ENCODE measurements around the gene FAM53B. TPM values are rescaled to one million over a fixed set of nuclear protein-coding genes. Genes with fewer than 3 reads are reported as not detected.

The FAM53B gene
- polyA plus RNA-seq, 1 donor from 2014 or later: 48.9 TPM

DNA sequence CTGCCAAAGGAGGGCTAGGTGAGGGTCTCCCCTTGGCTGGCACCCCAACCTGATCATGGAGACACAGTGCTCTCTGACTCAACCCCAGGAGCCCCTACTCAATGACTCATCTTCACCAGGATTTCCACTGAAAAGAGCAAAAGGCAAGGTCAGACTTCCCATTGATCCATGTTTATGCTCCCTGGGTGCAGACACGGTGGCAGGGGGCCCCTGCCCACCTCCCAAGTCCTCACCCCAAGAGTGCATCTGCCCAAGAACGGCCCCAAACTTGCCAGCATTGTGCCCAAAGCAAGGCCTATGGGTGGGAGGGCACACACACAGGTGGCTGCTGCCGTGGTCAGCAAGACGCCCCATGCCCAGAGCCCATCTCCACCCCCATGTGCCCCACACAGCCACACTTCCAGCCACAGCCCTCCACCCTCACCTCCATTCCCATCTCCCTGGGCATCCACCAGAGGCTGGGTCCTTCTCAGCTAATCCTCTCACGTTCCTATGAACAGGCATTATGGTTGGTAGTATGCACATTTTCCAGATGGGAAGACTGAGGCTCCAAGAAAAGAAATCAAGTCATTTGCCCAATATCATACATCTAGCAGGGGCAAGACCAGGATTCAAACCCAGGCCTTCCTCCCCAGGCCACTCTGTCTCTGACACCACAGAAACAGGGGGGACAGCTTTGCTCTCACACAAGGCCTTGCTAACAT, 31.3 kb downstream of the FAM53B start:
- H3K9me3 Mint-ChIP-seq: no peaks in the 10 kb centered on the region
- H3K4me3 Mint-ChIP-seq: peak overlapping the region in 3 of 4 donors; percentile 18 to 72 (median 65)
- peak overlapping the region; percentile 31 to 88 (median 70) for H3K27ac Mint-ChIP-seq
- peaks cover 63 to 83% (median 73%) of the 10 kb centered on the region in 3 donors for H3K4me1 Mint-ChIP-seq
- no peaks in the 10 kb centered on the region for H3K27me3 Mint-ChIP-seq
- H3K36me3 Mint-ChIP-seq: peaks cover 2% of the 10 kb centered on the region

DNA sequence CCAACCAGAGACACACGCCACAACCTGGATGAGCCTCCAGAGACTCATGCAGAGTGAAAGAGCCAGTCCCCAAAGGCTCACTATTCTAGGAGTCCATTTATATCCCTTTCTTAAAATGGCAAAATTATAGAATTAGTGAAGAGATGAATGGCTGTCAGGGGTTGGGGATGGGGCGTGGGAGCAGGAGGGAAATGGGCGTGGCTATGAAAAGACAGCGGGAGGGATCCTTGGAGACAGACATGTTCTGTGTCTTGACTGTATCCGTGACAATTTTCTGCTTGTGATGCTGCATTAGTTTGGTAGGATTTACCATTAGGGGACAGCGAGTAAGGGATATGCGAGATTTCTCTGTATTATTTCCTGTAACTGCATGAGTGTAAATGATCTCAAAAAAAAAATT, 33.0 kb downstream of the FAM53B start:
- Mint-ChIP-seq H3K9me3 (no peaks in the 10 kb centered on the region), H3K36me3 (peaks cover 4% of the 10 kb centered on the region), H3K27me3 (no peaks in the 10 kb centered on the region), H3K4me1 (peaks cover 56 to 78% (median 65%) of the 10 kb centered on the region in 3 donors), H3K4me3 (peak overlapping the region in 3 of 4 donors; percentile 25 to 77 (median 75)), H3K27ac (peak overlapping the region in 2 of 3 donors; percentile 20 to 57)

DNA sequence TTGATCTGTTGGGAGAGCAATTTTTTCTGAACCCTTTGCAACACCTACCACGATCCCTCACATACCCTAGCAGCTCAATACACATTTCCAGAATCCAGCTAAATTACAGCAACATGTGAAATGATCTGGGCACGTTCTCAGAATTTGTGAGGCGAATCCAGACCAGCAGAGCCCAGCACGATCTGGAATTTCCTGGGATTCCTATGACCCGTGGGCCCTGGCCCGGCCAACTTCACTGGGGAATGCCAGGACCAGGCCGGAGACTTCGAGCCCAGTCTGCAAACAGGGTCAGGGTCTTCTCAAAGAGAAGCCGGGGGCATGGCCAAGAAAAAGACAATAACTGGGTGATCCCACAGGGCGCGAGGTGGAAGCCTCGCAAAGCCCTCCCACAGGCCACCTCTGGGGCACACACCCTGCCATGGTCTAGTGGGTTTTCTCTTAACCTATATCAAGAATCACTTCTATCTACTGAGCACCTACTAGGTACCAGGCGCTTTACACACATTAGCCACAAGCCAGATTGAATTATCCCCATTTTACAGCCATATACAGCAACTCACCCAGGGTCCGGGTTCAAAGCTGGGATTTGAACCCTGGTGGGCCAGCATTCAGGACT, 33.8 kb downstream of the FAM53B start:
- Mint-ChIP-seq H3K4me1 (peaks cover 50 to 75% (median 59%) of the 10 kb centered on the region in 3 donors), H3K9me3 (no peaks in the 10 kb centered on the region)

DNA sequence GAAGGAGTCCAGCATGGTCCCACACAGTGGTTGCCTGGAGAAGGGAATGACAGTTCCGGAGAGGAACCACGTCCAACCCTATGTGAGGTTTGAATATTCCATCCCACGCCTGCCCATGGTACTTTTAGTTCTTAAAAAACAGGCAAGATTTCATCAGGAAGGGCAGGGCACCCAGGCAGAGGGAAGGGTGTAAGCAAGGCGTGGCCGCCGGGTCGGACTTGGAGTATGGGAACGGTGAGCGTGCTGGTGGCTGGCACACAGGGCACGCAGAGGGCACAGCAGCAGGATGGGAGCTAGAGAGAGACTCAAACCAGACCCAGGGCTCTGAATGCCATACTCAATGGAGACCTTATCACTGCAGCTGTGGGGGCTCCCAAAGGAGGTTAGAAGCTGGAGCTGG, 34.3 kb downstream of the FAM53B start:
- Mint-ChIP-seq H3K36me3 (peaks cover 4% of the 10 kb centered on the region), H3K4me3 (peak overlapping the region in 2 of 4 donors; percentile 25 to 46), H3K27ac (peak overlapping the region in 2 of 3 donors; percentile 57 to 89), H3K27me3 (no peaks in the 10 kb centered on the region), H3K9me3 (no peaks in the 10 kb centered on the region), H3K4me1 (peaks cover 52 to 76% (median 60%) of the 10 kb centered on the region in 3 donors)

More for the DNA sequence above, 33.8 kb downstream of the FAM53B start:
- Mint-ChIP-seq H3K27ac (peak overlapping the region; percentile 20 to 80 (median 57)), H3K27me3 (no peaks in the 10 kb centered on the region), H3K36me3 (peaks cover 4% of the 10 kb centered on the region), H3K4me3 (peak overlapping the region in 3 of 4 donors; percentile 25 to 77 (median 75))

DNA sequence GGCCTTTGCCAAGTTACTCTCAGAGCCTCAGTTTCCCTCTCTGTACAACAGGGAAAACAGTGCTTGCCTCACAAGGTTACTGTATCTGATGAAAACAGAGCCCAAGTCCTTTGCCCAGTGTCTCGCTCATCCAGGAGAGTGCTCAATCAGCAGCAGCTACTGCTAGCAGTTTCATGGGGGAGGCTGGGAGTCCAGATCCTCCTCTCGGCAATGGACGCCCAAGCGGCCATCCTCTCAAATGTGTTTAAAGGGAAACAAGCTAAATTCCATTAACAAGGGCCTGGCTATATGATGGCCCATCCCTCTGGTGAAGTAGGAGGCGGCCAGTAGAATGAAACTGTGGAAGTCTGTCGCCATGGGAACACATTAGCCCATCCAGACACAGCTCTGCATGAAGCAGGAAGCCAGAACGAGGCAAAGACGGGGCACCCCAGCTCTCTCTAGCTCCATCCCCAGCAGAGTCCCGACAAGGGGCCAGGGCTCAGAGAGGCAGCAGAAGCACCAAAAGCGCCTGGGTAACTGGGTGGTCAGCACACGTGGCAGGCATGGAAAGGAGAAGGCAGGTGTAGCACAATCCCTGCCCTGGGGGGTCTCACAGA, 35.2 kb downstream of the FAM53B start:
- Mint-ChIP-seq H3K27me3 (no peaks in the 10 kb centered on the region), H3K9me3 (no peaks in the 10 kb centered on the region), H3K4me1 (peaks cover 59 to 79% (median 62%) of the 10 kb centered on the region in 3 donors), H3K36me3 (peaks cover 6% of the 10 kb centered on the region), H3K4me3 (peak overlapping the region in 1 of 4 donors; percentile 46), H3K27ac (peak overlapping the region; percentile 57 to 89 (median 81))

DNA sequence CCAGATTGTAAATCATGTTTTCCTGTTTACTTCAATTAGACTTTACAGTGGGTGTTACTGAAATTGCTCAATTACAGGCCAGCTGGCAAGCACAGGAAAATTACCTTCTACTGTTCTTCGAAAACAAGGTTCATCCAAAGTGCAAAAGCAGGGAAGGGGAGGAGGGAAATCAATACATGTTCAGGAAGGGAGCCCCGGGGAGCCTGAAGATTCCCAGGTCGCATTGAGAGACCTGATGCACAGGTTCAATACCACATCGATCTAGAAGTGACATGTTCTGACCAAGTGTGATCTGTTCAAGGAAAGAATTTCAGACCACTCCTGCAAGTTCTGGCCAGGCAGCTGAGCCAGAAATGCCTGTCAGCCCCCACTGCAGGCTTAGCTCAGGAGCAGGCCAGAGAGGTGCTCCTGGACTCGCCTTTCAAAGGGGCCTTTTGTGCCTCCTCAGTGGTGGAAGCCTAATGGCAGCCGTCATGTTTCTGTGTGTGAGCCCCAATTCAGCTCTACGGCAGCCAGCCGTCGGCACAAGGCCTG, 35.9 kb downstream of the FAM53B start:
- Mint-ChIP-seq H3K36me3 (peaks cover 7% of the 10 kb centered on the region), H3K4me1 (peaks cover 59 to 80% (median 63%) of the 10 kb centered on the region in 3 donors), H3K9me3 (no peaks in the 10 kb centered on the region), H3K4me3 (peak overlapping the region; percentile 18 to 82 (median 64)), H3K27me3 (no peaks in the 10 kb centered on the region), H3K27ac (peak overlapping the region; percentile 85 to 92 (median 91))

DNA sequence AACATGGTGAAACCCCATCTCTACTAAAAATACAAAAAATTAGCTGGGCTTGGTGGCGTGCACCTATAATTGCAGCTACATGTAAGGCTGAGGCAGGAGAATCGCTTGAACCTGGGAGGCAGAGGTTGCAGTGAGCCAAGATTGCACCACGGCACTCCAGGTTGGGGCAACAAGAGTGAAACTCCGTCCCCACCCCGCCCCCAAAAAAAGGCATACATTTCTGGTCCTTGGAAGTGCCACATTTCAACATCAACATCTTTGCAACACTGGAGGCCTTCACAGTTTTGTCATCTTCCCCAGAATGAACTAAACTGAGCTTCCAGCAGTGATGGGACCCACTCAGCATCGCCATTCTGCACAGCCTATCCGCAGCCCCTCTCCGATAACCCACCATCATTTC, 36.6 kb downstream of the FAM53B start:
- H3K27ac Mint-ChIP-seq: peak overlapping the region; percentile 85 to 92 (median 91)
- H3K9me3 Mint-ChIP-seq: no peaks in the 10 kb centered on the region
- peak overlapping the region in 2 of 4 donors; percentile 71 to 82 for H3K4me3 Mint-ChIP-seq
- peaks cover 64 to 80% (median 65%) of the 10 kb centered on the region in 3 donors for H3K4me1 Mint-ChIP-seq
- H3K36me3 Mint-ChIP-seq: peaks cover 7% of the 10 kb centered on the region
- H3K27me3 Mint-ChIP-seq: no peaks in the 10 kb centered on the region

DNA sequence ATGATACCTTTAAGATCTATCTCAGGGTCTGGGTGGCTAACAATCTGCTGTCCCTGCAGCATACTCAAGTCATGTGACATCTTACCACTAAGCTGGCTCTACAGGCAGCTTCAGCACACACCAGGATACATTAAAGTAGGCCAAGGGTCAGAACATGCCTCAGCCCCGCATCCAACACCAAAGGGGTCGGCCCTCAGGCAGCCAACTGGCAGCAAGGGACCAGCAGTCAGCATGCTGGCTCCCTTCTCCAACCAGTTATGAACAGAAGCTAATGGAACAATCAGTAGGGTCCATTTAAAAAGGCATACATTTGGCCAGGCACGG, 37.1 kb downstream of the FAM53B start:
- peak overlapping the region in 1 of 4 donors; percentile 51 for H3K4me3 Mint-ChIP-seq
- H3K9me3 Mint-ChIP-seq: no peaks in the 10 kb centered on the region

DNA sequence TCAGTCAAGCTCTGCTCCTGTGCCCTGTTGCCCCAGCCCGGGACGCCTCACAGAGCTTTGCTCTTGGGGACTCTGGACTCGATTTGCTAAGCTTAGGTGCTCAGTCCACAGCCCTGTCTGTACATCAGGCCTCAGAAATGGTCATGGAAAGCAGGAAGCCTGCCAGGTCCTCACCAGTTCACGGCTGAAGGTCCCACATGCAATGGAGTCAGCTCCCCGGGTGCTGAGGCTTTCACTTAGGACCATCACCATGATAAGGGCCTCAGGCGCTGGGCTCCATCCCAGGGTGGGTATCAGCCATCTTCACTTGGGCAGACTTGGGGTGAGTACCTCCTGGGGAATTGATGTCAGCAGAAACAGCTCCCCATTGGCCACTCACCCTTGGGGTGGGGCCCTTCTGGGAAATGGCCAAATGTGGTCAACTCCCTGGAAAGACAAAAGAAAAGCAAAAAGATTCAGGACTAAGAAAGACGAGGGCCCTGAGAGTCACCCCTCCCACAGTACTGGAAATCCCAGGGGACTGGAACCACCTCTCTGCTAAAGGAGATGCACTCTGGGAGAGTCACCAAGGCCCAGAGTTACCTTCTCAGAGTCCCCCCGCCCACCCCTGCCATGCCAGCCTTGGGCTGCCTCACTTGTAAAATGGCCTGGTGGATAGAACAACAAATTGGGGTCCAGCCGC, 37.6 kb downstream of the FAM53B start:
- Mint-ChIP-seq H3K27me3 (no peaks in the 10 kb centered on the region), H3K9me3 (no peaks in the 10 kb centered on the region), H3K27ac (peak overlapping the region; percentile 87 to 90 (median 88)), H3K36me3 (peaks cover 7% of the 10 kb centered on the region), H3K4me3 (peak overlapping the region in 1 of 4 donors; percentile 51), H3K4me1 (peaks cover 68 to 86% (median 72%) of the 10 kb centered on the region in 3 donors)

More for the DNA sequence above, 37.1 kb downstream of the FAM53B start:
- H3K4me1 Mint-ChIP-seq: peaks cover 66 to 83% (median 70%) of the 10 kb centered on the region in 3 donors
- peak overlapping the region in 2 of 3 donors; percentile 87 to 88 for H3K27ac Mint-ChIP-seq
- H3K36me3 Mint-ChIP-seq: peaks cover 7% of the 10 kb centered on the region
- H3K27me3 Mint-ChIP-seq: no peaks in the 10 kb centered on the region

DNA sequence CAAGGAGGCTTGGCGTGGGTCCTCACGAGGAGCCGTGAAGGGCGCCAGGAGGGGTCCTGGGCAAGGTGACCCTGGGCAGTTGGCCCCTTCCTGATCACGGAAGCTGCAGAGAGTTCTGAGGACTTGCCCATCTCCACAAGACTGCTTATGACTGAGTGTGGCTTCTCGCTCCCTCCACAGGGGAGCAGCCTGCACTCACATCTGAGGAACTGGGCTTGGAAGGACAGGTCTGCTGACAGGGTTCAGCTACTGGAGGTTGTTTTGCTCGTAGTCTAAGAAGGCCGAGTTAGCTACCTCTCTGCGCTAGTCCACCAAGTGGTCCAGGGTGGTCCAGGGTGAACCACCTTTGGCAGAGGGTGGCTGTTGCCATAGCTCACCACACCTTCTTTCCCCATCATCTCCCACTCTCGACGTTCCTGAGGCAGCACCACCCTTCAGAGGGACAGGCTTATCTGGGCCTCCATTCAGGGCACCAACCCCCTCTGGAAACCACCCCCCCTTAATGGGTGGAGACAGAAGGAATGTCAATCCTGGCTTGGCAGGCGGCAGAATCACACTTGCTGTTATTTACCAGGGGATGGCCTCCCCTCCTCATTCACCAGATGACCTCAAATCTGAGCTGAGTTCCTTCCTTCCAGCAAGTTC, 38.2 kb downstream of the FAM53B start:
- Mint-ChIP-seq H3K27ac (peak overlapping the region; percentile 63 to 97 (median 87)), H3K36me3 (peaks cover 7% of the 10 kb centered on the region), H3K4me1 (peaks cover 68 to 89% (median 71%) of the 10 kb centered on the region in 3 donors), H3K9me3 (no peaks in the 10 kb centered on the region), H3K4me3 (peak overlapping the region in 1 of 4 donors; percentile 13), H3K27me3 (no peaks in the 10 kb centered on the region)

DNA sequence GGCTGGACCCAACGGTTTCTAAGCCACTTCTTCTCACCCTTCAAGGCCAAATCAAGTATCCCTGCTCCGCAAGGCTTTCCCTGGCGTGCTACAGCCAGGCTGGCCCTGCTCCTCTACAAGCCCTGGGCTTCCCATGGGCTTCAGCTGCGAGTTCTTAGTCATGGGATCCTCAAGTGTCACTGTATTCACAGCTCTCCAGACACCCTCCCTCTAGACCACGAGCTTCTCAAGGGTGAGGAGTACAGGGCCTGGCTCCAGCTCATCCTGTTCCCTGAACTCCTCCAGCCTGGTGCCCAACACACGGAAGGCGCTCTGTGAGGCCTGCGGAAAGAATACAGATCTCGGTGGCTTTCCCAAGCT, 38.8 kb downstream of the FAM53B start:
- peaks cover 68 to 88% (median 70%) of the 10 kb centered on the region in 3 donors for H3K4me1 Mint-ChIP-seq
- no peaks in the 10 kb centered on the region for H3K9me3 Mint-ChIP-seq
- no peaks in the 10 kb centered on the region for H3K27me3 Mint-ChIP-seq
- H3K27ac Mint-ChIP-seq: peak overlapping the region; percentile 63 to 97 (median 87)
- H3K4me3 Mint-ChIP-seq: peak overlapping the region in 2 of 4 donors; percentile 13 to 60
- H3K36me3 Mint-ChIP-seq: peaks cover 10% of the 10 kb centered on the region

DNA sequence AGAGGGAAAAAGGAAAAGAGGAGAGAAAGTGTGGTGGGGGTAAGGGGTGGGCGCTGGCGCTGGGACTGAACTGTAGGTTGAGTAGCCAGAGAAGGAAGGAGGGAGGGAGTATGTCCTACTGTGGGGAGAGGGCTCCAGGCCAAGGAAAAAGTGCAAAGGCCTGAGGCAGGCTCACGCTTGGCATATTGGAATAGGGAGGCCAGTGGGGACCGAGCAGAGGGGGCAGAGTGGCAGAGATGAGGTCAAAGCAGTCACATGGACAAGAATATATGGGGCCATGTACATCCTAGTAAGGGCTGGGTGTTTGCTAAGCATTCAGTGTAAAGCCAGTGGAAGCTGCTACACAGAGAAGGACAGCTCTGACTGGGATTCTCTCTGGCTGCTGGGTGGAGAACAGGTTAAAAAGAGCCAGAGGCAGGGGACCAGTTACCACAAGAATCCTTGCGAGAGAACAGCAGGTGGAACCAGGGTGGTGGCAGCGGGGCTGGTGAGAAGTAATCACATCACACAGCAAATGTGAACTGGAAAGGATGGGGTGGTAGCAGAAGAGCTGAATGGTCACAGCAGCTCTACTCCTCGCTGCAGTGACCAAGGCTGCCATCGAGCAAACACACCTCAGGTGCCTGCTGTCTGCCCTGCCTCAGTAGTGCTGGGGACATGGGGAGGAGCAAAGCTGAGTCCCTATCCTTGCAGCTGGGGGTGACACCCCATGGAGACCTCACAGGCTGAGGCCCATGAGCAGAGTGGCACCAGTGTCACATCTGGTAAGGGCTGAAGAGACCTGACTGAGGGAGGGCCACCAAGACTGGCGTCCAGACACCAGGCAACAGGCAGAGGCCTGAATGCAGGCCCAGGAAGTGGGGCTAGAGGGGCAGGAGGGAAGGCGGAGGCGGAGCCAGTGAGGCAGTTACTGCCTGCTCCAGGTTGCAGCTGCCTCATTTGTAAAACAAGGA, 39.5 kb downstream of the FAM53B start:
- H3K4me3 Mint-ChIP-seq: peak overlapping the region; percentile 21 to 92 (median 68)
- H3K9me3 Mint-ChIP-seq: no peaks in the 10 kb centered on the region
- H3K27ac Mint-ChIP-seq: peak overlapping the region; percentile 87 to 97 (median 97)
- H3K4me1 Mint-ChIP-seq: peaks cover 68 to 88% (median 70%) of the 10 kb centered on the region in 3 donors
- no peaks in the 10 kb centered on the region for H3K27me3 Mint-ChIP-seq
- H3K36me3 Mint-ChIP-seq: peaks cover 10% of the 10 kb centered on the region

DNA sequence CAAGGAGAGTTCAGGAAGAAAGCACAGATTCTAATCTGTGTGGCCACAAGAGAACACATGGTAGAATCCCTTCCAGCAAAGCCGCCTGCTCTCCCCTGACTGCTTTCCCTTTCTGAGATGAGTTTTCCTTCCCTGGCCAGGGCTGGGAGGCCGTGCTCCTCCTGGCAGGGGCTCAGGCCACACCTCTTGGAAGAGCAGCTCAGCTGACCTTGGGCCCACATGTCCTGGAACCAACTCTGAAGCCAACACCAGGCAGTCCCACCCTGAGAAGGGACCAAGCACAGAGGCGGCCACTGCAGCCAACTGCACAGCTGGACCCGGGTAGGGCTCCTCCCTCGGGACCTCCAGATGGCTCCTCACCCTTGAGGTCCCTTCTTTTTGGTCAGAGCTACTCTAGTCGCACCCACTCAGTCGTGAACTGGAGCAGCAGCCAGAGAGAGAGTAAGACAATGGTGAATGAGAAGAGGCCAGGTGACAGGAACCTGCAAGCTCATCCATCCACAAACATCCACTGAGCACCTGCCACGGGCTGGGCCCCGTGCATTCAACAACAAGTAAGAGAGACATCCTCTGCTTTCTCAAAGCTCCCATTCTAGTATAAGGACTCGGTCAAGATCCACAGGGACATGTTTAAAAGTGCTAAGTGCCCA, 40.3 kb downstream of the FAM53B start:
- peaks cover 10% of the 10 kb centered on the region for H3K36me3 Mint-ChIP-seq
- peak overlapping the region in 3 of 4 donors; percentile 21 to 92 (median 76) for H3K4me3 Mint-ChIP-seq
- H3K27me3 Mint-ChIP-seq: no peaks in the 10 kb centered on the region
- H3K9me3 Mint-ChIP-seq: no peaks in the 10 kb centered on the region
- peak overlapping the region; percentile 87 to 97 (median 97) for H3K27ac Mint-ChIP-seq
- peaks cover 67 to 88% (median 70%) of the 10 kb centered on the region in 3 donors for H3K4me1 Mint-ChIP-seq
